ENCODE data around the gene ARID3A. TPM values are rescaled to one million over a fixed set of nuclear protein-coding genes. Genes with fewer than 3 reads are reported as not detected.

ARID3A gene
- total RNA-seq, 4 donors from 2014 or later: 2.8 to 11.0 (median 4.9) TPM

GRCh38 chr19:918481-919198, 7.2 kb upstream of the ARID3A start:
- peak in 1 of 3 donors; percentile 52 for DNase-seq
- Histone ChIP-seq H3K4me1 (peaks cover 6 to 45% (median 31%) of the 10 kb centered on the region in 4 donors), H3K36me3 (no peaks in the 10 kb centered on the region), H3K9me3 (no peaks in the 10 kb centered on the region), H3K4me3 (peak overlapping the region in 1 of 4 donors; percentile 60), H3K27ac (peak overlapping the region in 1 of 4 donors; percentile 84), H3K27me3 (peaks cover 0 to 45% of the 10 kb centered on the region in 2 donors)
- TF ChIP-seq POLR2A (IDR thresholded peaks at IDR 0.05): no peak
- no peak for TF ChIP-seq CTCF (IDR thresholded peaks at IDR 0.05)

- H3K27ac ChIP-seq: peak overlapping the region in 2 of 4 donors; percentile 54 to 84
- DNase-seq: peak; percentile 61 to 73 (median 67)
- H3K4me3 ChIP-seq: peak overlapping the region; percentile 29 to 60 (median 40)
- peaks cover 6 to 45% (median 32%) of the 10 kb centered on the region in 4 donors for H3K4me1 ChIP-seq
- no peaks in the 10 kb centered on the region for H3K36me3 ChIP-seq
- H3K27me3 ChIP-seq: peaks cover 0 to 45% of the 10 kb centered on the region in 2 donors
- TF ChIP-seq CTCF (IDR thresholded peaks at IDR 0.05) (no peak), POLR2A (IDR thresholded peaks at IDR 0.05) (no peak)
- H3K9me3 ChIP-seq: no peaks in the 10 kb centered on the region
Measured at GRCh38 chr19:919199-920050, 6.4 kb upstream of the ARID3A start.

- H3K27me3 ChIP-seq: peaks cover 0 to 45% of the 10 kb centered on the region in 2 donors
- H3K9me3 ChIP-seq: no peaks in the 10 kb centered on the region
- H3K27ac ChIP-seq: peak overlapping the region in 3 of 4 donors; percentile 19 to 84 (median 54)
- TF ChIP-seq POLR2A (IDR thresholded peaks at IDR 0.05) (no peak), CTCF (IDR thresholded peaks at IDR 0.05) (peak in 1 of 6 experiments; percentile 5)
- H3K36me3 ChIP-seq: no peaks in the 10 kb centered on the region
- H3K4me3 ChIP-seq: peak overlapping the region; percentile 29 to 60 (median 40)
- peak in 2 of 3 donors; percentile 75 to 84 for DNase-seq
- peaks cover 8 to 50% (median 38%) of the 10 kb centered on the region in 4 donors for H3K4me1 ChIP-seq
Measured at GRCh38 chr19:920051-920864, 5.6 kb upstream of the ARID3A start.

GRCh38 chr19:924553-925086, 1.2 kb upstream of the ARID3A start:
- H3K4me1 ChIP-seq: peaks cover 2 to 28% (median 20%) of the 10 kb centered on the region in 4 donors
- H3K9me3 ChIP-seq: no peaks in the 10 kb centered on the region
- H3K4me3 ChIP-seq: peak overlapping the region; percentile 83 to 99 (median 86)
- H3K27ac ChIP-seq: peak overlapping the region; percentile 82 to 91 (median 90)
- TF ChIP-seq CTCF (IDR thresholded peaks at IDR 0.05) (no peak), POLR2A (IDR thresholded peaks at IDR 0.05) (no peak)
- DNase-seq: peak in 1 of 3 donors; percentile 44
- peaks cover 0 to 6% (median 0%) of the 10 kb centered on the region in 3 donors for H3K36me3 ChIP-seq
- peaks cover 0 to 11% of the 10 kb centered on the region in 2 donors for H3K27me3 ChIP-seq

All from Peyer's patch (tissue), 4 donors.